HEK293 (cell line): ENCODE measurements around the gene SLC35G3.

ENCODE experiments used
- CTCF ChIP-seq: fragments of 450-650 bp; formaldehyde crosslinking; IDR thresholded peaks from 2 replicates; pipeline ENCODE4 v1.5.1; 2016; ENCODE audit warnings: missing biosample characterization, missing genetic modification characterization
- SETDB1 ChIP-seq: IDR thresholded peaks from one replicate; pipeline ENCODE4 v1.6.1; 2017; ENCODE audit warnings: mild to moderate bottlenecking, low read length, moderate library complexity, mixed read lengths; ENCODE audit not compliant: insufficient read length
- ZNF626 ChIP-seq: fragments of 450-650 bp; sonication (Bioruptor Pico); formaldehyde crosslinking; IDR thresholded peaks from 2 replicates; pipeline ENCODE4 v1.5.1; 2018; ENCODE audit warnings: missing biosample characterization, missing genetic modification characterization, inconsistent platforms

- TF ChIP-seq ZNF626 (tag by site-specific recombination): no peak
- peak; percentile 43 for TF ChIP-seq SETDB1
- no peak for TF ChIP-seq CTCF (tag by site-specific recombination)
Observed at GRCh38 chr17:35222452-35222851, 28.3 kb upstream of the SLC35G3 start.
